ENCODE results near the gene AGBL2.
"Not testable (repeated sequence)": the region's sequence is repeated elsewhere in the genome, so short reads cannot be mapped to it uniquely, and the experiment has no call there.

AGBL2 gene

GRCh38 chr11:47715082-47715669, at the start of gene AGBL2:
Gene AGBL2 (minus strand): TSS chr11:47715369. CDS start chr11:47714650, 719 bp downstream.
- peak within 1 kb of the TSS; percentile 81 for H3K4me3 ChIP-seq
- no peaks in the 10 kb centered on the region for H3K9me3 ChIP-seq (ENCODE audit: low read depth, low read length)
- H3K36me3 ChIP-seq (ENCODE audit: insufficient read depth, low read length) = peaks cover 43% of the 10 kb centered on the region
- peak; percentile 78 for TF ChIP-seq POLR2AphosphoS5 (IDR thresholded peaks at IDR 0.05; ENCODE audit: borderline replicate concordance, low read depth, low read length)
- no peak for TF ChIP-seq EZH2 (IDR thresholded peaks at IDR 0.05)
- DNase-seq (ENCODE audit: low read depth, low spot score) = no peak
- peak within 1 kb of the TSS; percentile 31 for H3K9ac ChIP-seq (ENCODE audit: insufficient read length)
- peak within 1 kb of the TSS; percentile 83 for H3K27ac ChIP-seq

GRCh38 chr11:47759291-47759690, 44.1 kb upstream of the AGBL2 start:
- not testable (repeated sequence) for H3K9ac ChIP-seq (ENCODE audit: insufficient read length); DNase-seq (ENCODE audit: low read depth, low spot score); H3K4me3 ChIP-seq; H3K27ac ChIP-seq; H3K9me3 ChIP-seq (ENCODE audit: low read depth, low read length)
- H3K36me3 ChIP-seq (ENCODE audit: insufficient read depth, low read length) = peaks cover 88% of the 10 kb centered on the region

- Histone ChIP-seq H3K4me3 (no peak overlapping the region), H3K36me3 (ENCODE audit: insufficient read depth, low read length) (peaks cover 88% of the 10 kb centered on the region), H3K9me3 (ENCODE audit: low read depth, low read length) (no peaks in the 10 kb centered on the region), H3K9ac (ENCODE audit: insufficient read length) (no peak overlapping the region), H3K27ac (no peak overlapping the region)
- no peak for DNase-seq (ENCODE audit: low read depth, low spot score)
- TF ChIP-seq EZH2 (IDR thresholded peaks at IDR 0.05) (no peak), POLR2AphosphoS5 (IDR thresholded peaks at IDR 0.05; ENCODE audit: borderline replicate concordance, low read depth, low read length) (no peak), FOXP2 (optimal IDR thresholded peaks at IDR 0.05; ENCODE audit: control extremely low read depth, extremely low read length, insufficient read depth) (no peak)
These were observed 41.0 kb upstream of the AGBL2 start for GRCh38 chr11:47756208-47756607.

GRCh38 chr11:47750725-47751124, 35.6 kb upstream of the AGBL2 start:
- H3K9me3 ChIP-seq (ENCODE audit: low read depth, low read length) = no peaks in the 10 kb centered on the region
- peaks cover 90% of the 10 kb centered on the region for H3K36me3 ChIP-seq (ENCODE audit: insufficient read depth, low read length)
- H3K27ac ChIP-seq = no peak overlapping the region; the same call in 1 of the 2 replicates
- no peak for DNase-seq (ENCODE audit: low read depth, low spot score)
- TF ChIP-seq FOXP2 (optimal IDR thresholded peaks at IDR 0.05; ENCODE audit: control extremely low read depth, extremely low read length, insufficient read depth) (no peak), POLR2AphosphoS5 (IDR thresholded peaks at IDR 0.05; ENCODE audit: borderline replicate concordance, low read depth, low read length) (no peak), EZH2 (IDR thresholded peaks at IDR 0.05) (no peak)
- H3K4me3 ChIP-seq = no peak overlapping the region
- no peak overlapping the region for H3K9ac ChIP-seq (ENCODE audit: insufficient read length)

GRCh38 chr11:47742494-47742893, 27.3 kb upstream of the AGBL2 start:
- not testable (repeated sequence) for H3K4me3 ChIP-seq
- H3K36me3 ChIP-seq (ENCODE audit: insufficient read depth, low read length) = peaks cover 88% of the 10 kb centered on the region

GRCh38 chr11:47737817-47738216, 22.6 kb upstream of the AGBL2 start:
- not testable (repeated sequence) for H3K4me3 ChIP-seq; H3K9ac ChIP-seq (ENCODE audit: insufficient read length); H3K27ac ChIP-seq; DNase-seq (ENCODE audit: low read depth, low spot score); H3K9me3 ChIP-seq (ENCODE audit: low read depth, low read length)
- peaks cover 84% of the 10 kb centered on the region for H3K36me3 ChIP-seq (ENCODE audit: insufficient read depth, low read length)

More at GRCh38 chr11:47742494-47742893, 27.3 kb upstream of the AGBL2 start:
- H3K27ac ChIP-seq; H3K9ac ChIP-seq (ENCODE audit: insufficient read length); DNase-seq (ENCODE audit: low read depth, low spot score); H3K9me3 ChIP-seq (ENCODE audit: low read depth, low read length): not testable (repeated sequence)

- DNase-seq (ENCODE audit: low read depth, low spot score) = no peak
- TF ChIP-seq FOXP2 (optimal IDR thresholded peaks at IDR 0.05; ENCODE audit: control extremely low read depth, extremely low read length, insufficient read depth) (no peak), EZH2 (IDR thresholded peaks at IDR 0.05) (no peak)
- Histone ChIP-seq H3K4me3 (no peak overlapping the region), H3K36me3 (ENCODE audit: insufficient read depth, low read length) (peaks cover 95% of the 10 kb centered on the region), H3K9me3 (ENCODE audit: low read depth, low read length) (no peaks in the 10 kb centered on the region), H3K27ac (no peak overlapping the region), H3K9ac (ENCODE audit: insufficient read length) (no peak overlapping the region)
These were observed 17.1 kb upstream of the AGBL2 start for GRCh38 chr11:47732271-47732670.

GRCh38 chr11:47731475-47731874, 16.3 kb upstream of the AGBL2 start:
- no peak for DNase-seq (ENCODE audit: low read depth, low spot score)
- no peak overlapping the region for H3K9ac ChIP-seq (ENCODE audit: insufficient read length)
- H3K36me3 ChIP-seq (ENCODE audit: insufficient read depth, low read length) = peaks cover 97% of the 10 kb centered on the region
- TF ChIP-seq FOXP2 (optimal IDR thresholded peaks at IDR 0.05; ENCODE audit: control extremely low read depth, extremely low read length, insufficient read depth) (no peak), POLR2AphosphoS5 (IDR thresholded peaks at IDR 0.05; ENCODE audit: borderline replicate concordance, low read depth, low read length) (no peak), EZH2 (IDR thresholded peaks at IDR 0.05) (no peak)
- H3K4me3 ChIP-seq = no peak overlapping the region
- H3K27ac ChIP-seq = peak overlapping the region; percentile 35; the same call in 1 of the 2 replicates
- H3K9me3 ChIP-seq (ENCODE audit: low read depth, low read length) = no peaks in the 10 kb centered on the region

GRCh38 chr11:47726878-47727514, 11.8 kb upstream of the AGBL2 start:
- H3K4me3 ChIP-seq = no peak overlapping the region
- no peak for DNase-seq (ENCODE audit: low read depth, low spot score)
- H3K9me3 ChIP-seq (ENCODE audit: low read depth, low read length) = no peaks in the 10 kb centered on the region
- peaks cover 97% of the 10 kb centered on the region for H3K36me3 ChIP-seq (ENCODE audit: insufficient read depth, low read length)
- H3K27ac ChIP-seq = 0 out of 2 replicates have a peak overlapping the region, but pooled peaks have one; percentile 45
- no peak overlapping the region for H3K9ac ChIP-seq (ENCODE audit: insufficient read length)
- TF ChIP-seq POLR2AphosphoS5 (IDR thresholded peaks at IDR 0.05; ENCODE audit: borderline replicate concordance, low read depth, low read length) = no peak
- no peak for TF ChIP-seq EZH2 (IDR thresholded peaks at IDR 0.05)
- TF ChIP-seq FOXP2 (optimal IDR thresholded peaks at IDR 0.05; ENCODE audit: control extremely low read depth, extremely low read length, insufficient read depth) = no peak
